Fibroblast of skin of back (primary cell): Measurements from ENCODE around the gene PTRHD1. TPM values are rescaled to one million over a fixed set of nuclear protein-coding genes. Genes with fewer than 3 reads are reported as not detected.
A peak's percentile ranks its signal among the peaks of the same experiment; 100 is the strongest.

Source experiments
- DNase-seq: peaks from one replicate; pipeline ENCODE4 v3.0.0-alpha.2; 2013
- polyA plus RNA-seq, 2 experiments: library from polyadenylated mRNA; unstranded; fragments of 120-200 nt; gene quantifications; one replicate each; pipeline ENCODE4 v1.2.1, GENCODE V29; 2013; ENCODE audit not compliant: insufficient read length in 2 of 2

Gene PTRHD1
- 26.7 TPM for polyA plus RNA-seq (2013, experiment 1 of 2; ENCODE audit: insufficient read length)
- polyA plus RNA-seq (2013, experiment 2 of 2; ENCODE audit: insufficient read length) = 19.0 TPM

- DNase-seq = peak; percentile 96
Observed at GRCh38 chr2:24792874-24793760, at the start of gene PTRHD1, which contains the start of gene CENPO. PTRHD1 (minus strand) TSS chr2:24793391; CDS start chr2:24793377, 14 bp downstream. CENPO (plus strand) TSS chr2:24793425; CDS start chr2:24793920, 495 bp downstream.

GRCh38 chr2:24842081-24843050, 49.2 kb upstream of the PTRHD1 start:
- no peak for DNase-seq

- DNase-seq = no peak
Observed at GRCh38 chr2:24840962-24841945, 48.1 kb upstream of the PTRHD1 start.

- no peak for DNase-seq
Observed at GRCh38 chr2:24840164-24840869, 47.1 kb upstream of the PTRHD1 start.

- DNase-seq = no peak
Observed at GRCh38 chr2:24839729-24840128, 46.5 kb upstream of the PTRHD1 start.

- no peak for DNase-seq
Observed at GRCh38 chr2:24838541-24838940, 45.4 kb upstream of the PTRHD1 start.

- no peak for DNase-seq
Observed at GRCh38 chr2:24837996-24838513, 44.9 kb upstream of the PTRHD1 start.

GRCh38 chr2:24836706-24837105, 43.5 kb upstream of the PTRHD1 start:
- DNase-seq = no peak

GRCh38 chr2:24836206-24836605, 43.0 kb upstream of the PTRHD1 start:
- DNase-seq = no peak

GRCh38 chr2:24835411-24835810, 42.2 kb upstream of the PTRHD1 start:
- peak; percentile 74 for DNase-seq

GRCh38 chr2:24834733-24835395, 41.7 kb upstream of the PTRHD1 start:
- DNase-seq = no peak

GRCh38 chr2:24833821-24834732, 40.9 kb upstream of the PTRHD1 start:
- DNase-seq = no peak

- no peak for DNase-seq
Observed at GRCh38 chr2:24832931-24833701, 39.9 kb upstream of the PTRHD1 start.

- no peak for DNase-seq
Observed at GRCh38 chr2:24832521-24832920, 39.3 kb upstream of the PTRHD1 start.

- DNase-seq = no peak
Observed at GRCh38 chr2:24832073-24832461, 38.9 kb upstream of the PTRHD1 start.

- no peak for DNase-seq
Observed at GRCh38 chr2:24831221-24832072, 38.3 kb upstream of the PTRHD1 start.

GRCh38 chr2:24830786-24831185, 37.6 kb upstream of the PTRHD1 start:
- DNase-seq = no peak
